Activated T-cell treated with anti-CD3 and anti-CD28 coated beads for 1 hour (primary cell): Measurements from ENCODE around the gene RAB17.
A peak's percentile ranks its signal among the peaks of the same experiment; 100 is the strongest.

Source experiments
- DNase-seq: peaks from one replicate; pipeline ENCODE4 v3.0.0-alpha.2; 2020; ENCODE audit warnings: low read depth

The RAB17 gene

DNA sequence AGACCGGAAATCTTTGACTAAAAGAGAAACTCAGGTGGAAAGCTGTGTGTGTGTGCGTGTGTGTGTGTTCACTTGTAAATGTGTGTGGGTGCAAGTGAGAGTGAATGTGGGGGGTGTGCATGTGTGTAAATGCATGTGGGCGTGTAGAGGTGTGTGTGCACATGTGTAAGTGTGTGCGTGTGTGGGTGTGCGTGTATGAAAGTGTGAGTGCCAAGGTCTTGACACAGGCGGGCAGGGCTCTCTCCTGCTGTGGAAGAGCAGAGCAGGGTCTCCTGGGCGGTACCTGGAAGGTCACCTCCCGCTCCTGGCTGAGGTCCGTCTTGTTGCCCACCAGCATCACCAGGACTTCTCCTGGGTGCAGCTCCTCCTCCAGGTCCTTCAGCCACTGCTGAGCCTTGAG is 13.6 kb downstream of the RAB17 start:
- DNase-seq = no peak

DNA sequence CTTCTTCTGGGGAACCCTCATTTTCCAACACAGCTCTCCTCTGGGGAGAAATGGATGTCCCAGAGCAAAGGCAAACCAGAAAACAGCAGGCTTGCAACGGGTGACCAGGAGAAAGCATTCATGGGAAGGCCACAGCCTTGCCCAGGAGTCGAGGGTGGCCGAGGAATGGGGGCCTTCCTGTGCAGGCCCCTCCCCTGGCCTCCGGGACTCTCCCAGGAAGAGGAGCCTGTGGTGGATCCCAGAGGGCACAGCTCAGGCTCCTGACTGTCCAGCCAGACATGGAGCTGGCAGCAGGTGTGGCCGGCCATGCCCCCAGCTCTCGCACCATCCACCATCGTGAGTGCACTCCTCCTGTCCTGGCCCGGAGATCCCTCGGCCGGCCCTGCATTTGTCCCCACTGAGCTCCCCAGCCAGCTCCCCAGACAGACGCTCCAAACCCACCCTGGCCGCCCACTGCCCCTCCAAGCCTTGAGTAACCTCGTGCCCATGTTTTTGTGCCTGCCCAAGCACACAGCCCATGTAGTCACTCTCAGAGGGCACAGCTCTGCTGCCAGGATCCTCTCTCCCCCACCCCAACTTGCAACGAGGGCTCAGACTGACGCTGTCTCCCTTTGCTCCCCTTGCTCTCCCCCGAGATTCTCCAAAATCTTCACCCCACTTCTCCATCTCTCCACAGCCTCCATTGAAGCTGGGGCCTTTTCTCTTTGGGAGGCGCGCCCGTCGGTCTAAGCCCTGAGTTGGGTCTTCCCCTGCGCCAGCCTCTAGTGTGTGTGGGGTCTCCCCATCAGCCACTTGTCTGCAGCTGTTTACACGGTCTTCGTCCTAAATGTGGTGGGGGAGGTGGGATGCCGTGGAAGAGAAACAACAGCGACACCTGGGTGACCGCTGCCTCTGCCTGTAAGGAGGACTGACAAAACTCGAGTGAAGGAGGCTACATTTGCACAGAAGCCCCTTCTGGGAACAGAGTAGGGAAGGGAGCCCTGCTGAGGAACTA is 14.4 kb downstream of the RAB17 start:
- DNase-seq = no peak

DNA sequence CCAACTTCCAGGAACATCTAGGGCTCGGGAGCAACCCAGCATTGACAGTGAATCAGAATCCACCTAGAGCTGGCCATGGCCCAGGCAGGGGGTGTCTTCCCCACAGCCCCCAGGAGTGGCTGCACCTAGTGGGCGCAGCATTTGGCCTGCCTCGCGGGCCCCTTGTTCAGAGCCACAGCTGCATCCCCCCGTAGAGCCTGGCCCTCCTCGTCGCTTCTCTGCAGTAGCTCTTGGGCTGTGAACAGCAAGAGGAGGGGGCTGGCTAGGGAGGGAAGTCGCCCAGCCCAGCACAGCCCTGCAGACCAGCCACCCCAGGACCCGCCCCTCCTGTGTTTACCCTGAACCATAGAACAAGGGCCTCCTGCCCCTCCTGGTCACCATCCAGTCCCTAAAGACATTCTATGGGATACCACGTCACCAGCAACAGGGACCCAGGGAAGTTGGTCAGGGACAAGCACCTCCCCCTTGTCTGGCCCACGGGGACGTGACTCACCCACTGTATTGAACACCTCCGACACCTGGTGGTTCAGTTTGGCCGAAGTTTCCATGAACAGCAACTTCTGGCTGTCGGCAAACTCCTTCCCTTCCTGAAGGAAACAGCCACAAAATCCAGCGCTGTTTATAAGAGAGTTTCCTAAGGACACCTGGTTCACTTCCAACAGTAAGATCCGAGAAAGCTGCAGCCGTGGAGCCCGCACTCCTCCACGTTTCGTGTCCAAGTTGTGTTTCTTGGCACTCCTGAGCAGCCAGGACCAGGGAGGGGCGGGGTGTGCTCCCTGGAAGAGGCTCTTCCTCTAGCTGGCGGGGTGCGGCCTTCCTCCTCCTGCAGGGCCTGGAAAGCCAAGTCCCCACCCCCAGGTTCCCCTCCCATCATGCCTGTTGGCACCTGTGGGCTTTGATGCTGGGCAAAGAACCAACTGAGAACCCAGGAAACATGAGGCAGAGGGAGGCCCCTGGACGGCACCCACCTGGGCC is 15.4 kb downstream of the RAB17 start:
- DNase-seq = no peak

DNA sequence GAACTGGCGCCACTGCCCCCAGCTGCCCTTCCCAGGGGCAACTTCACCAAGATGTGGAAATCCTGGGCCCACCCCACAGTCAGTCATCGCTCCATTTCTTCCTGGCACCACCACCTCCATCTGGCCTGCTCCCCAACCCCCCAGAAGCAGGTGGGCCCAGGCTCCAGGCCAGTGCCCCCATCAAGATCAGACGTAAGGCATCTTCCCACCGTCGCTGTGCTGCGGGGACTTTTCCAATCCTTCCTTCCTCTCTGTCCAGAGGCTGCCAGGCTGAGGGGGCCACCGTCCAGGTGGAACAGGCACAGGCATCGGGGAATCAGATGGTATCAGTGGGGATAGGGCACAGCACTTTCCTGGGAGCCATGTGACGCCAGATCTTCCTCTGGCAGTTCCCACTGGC is 16.1 kb downstream of the RAB17 start:
- DNase-seq = no peak

DNA sequence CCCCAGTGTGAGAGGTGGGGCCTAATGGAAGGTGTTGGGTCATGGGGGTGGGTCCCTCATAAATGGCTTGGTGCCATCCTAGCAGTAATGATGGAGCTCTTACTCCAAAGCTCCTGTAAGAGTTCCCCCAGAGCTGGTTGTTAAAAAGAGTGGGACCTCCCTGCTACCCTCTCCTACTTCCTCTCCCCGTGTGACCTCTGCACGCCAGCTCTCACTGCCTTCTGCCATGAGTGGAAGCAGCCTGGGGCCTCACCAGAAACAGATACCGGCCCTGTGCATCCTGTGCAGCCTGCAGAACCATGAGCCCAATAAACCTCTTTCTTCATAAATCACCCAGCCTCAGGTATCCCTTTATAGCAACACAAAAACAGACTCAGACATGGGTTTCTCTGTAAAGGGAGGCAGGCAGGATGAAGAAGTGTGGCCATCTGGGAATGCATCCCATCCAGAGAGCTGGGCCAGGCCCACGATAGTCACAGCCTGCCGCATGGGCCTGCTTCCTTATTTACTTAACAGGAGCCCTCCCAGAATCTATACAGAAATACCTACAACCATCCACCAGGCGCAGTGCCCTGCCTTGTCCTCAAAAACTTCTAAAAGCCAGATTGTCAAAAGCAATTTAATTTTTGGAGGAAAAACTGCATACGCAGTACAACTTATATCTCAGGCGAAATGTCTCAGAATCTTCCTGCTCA is 16.7 kb downstream of the RAB17 start:
- no peak for DNase-seq

DNA sequence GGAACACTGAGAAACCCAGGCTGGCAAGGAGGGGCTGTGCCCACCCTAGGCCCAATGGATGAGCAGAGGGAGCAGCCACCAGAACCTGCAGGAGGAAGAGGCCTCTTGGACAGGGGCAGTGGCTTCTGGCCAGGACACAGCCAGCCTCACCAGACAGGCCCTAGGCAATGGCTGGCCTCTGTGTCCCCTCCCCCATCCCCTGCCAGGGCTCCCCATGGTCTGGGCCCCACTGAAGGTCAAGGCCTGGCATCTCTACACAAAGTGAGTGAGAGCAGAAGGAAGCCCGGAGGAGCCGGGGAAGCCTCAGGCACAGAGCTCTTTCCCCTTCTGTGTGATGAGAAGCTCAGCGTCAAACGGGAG is 17.8 kb downstream of the RAB17 start:
- no peak for DNase-seq

DNA sequence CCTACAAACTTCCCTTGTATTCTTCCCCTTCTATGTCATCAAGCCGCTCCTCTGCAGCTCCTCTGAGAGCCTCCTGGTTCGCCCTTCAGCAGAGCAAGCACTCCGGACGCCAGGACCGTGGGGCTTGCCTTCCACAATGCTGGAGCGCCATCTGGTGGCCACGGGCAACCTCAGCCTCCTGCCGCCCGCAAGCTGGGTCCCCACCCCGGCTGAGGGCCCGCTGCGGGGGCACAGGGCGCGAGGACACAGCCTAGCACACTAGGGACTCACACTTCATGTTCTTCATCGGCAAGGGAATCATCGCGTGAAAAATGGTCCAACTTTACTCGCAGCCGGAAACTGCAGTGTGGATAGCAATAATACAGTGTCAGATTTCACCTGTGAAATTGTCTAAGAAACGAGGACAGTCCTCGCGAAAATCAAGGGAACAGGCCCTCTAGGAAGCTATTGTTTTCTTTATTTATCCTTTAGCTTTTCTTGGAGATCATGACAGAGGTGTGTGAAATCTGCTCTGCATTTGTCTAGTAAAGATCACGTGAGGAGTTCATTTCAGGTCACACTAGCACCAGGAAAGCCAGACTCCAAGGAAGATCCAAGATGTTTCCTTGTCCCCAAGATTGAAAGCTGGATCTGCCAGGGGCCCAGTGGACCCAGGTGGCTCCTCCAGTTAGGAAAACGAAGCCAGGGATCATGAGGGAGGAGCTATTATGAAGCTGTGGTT is 18.4 kb downstream of the RAB17 start:
- peak; percentile 92 for DNase-seq

DNA sequence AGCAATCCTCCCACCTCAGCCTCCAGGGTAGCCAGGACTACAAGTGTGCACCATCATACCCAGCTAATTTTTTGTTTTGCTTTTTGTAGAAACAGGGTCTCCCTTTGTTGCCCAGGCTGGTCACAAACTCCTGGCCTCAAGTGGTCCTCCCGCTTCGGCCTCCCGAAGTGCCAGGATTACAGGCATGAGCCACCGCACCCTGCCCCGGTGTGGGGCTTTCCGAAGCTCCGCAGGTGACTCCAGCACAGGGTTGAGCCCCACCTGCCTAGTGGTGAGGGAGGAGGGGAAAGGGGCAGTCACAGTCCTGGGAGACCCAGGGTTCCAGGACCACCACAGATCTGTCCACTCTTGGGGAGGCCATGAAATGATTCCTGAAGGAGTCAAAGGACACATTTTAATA is 19.0 kb downstream of the RAB17 start:
- no peak for DNase-seq

DNA sequence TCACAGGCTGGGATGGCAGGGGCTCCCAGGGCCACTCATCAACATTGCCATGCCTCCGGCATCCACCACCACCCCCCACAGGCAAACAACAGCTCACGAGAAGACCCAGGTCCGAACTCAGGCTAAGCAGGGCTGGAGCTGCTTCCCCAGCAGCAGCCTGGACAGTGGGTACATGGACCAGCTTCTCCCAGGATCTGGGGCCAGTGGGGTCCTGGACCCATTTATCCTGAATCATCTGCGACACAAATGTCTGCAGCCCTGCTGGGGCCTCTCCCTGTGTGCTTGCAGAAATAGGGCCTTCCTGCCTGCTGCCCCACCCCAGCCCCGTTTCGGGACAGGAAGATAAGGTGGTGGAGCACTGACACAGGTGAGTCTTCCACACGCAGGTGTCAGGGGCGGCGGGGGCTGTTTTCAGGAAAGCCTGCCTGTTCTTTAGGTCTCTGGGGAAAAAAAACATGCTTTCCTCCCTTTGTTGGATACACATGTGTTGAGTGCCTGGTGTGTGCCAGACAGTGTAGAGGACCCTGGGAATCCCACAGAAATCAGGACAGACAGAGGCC is 19.7 kb downstream of the RAB17 start:
- no peak for DNase-seq

DNA sequence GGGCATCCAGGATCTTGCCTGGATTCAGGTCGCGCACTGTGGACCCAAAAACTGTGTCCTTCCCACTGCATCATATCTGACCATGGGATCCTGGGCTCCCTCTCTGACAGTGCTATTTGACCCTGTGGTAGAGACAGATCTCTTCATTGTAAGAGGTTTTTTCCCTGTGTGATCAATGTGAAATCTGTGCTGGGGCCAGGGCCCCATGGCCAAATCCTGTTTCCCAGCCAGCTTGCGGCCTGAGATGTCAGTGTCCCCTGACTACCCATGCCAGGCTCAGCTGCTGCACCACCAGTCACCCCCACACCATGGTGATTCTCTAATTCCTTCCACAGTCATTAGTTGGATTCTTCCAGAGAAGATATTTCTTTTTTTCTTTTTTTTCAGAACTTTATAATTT is 20.6 kb downstream of the RAB17 start:
- DNase-seq = no peak

DNA sequence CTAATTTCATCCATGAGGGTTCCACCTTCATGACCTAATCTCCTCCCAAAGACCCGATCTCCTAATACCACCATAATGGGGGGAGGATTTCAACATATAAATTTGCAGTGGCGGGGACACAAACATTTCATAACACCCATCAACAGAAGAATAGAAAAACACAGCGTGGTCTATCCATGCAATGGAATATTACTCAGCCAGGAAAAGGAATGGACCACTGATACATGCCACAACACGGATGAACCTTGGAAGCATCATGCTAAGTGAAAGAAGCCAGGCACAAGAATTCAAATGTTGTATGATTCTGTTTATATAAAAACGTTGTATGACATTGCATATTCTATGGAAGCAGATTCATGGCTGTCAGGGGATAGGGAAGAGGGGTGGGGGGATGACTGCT is 21.5 kb downstream of the RAB17 start:
- DNase-seq = no peak

DNA sequence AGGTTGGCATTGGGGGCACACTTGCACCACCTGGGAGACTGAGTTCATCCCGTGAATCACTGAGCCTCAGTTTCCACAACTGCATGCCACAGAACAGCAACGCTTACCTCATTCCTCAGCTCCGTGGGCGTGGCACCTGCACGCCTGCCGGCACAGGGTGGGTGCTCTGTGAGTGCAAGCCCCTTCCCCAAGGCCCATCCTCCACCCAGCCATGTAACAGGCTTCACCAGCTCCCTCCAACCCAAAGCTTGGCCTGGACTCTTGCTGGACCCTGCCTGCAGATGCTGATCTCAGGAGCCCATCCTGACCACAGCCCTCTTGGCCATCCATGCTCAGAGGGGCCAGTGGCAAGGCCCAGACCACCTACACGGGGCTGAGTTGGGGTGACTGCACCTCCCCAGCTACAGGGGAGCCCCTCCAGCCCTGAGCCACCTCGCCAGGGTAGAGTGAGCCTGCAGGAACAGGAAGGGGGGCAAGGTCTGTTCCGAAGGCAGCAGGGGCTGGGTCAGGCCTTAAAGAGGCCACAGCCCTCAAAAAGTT is 22.3 kb downstream of the RAB17 start:
- DNase-seq = no peak

DNA sequence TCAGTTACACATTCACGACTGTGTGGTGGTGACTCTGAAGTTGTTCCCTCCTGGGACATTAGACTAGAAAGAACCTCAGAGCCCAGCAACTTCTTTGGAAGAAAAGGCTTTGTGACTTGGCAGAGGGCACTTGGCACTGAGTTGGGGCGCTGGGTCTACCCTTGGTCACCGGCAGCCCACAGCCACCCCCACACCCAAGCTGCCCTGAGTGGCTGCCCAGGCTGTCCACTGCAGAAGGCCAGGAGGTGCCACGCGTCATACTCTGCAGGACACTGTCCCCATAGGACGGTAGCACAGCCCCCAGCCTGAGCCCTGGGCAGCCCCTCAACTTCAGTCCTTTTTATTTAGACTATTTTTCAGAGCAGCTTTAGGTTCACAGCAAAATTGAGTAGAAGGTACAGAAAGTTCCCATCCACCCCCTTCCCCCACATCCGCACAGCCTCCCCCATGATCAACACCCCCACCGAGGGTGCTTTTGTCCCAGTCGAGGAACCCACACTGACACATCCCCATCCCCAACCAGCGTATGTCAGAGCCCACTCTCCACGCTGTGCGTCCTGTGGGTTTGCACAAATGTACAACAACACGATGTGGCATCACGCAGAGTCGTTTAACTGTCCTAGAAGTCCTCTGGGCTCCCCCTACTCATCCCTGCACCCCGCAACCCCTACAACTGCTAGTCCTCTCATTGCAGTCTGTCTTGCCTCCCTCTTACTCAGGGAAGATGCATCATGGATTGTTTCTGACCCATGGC is 23.1 kb downstream of the RAB17 start:
- no peak for DNase-seq

DNA sequence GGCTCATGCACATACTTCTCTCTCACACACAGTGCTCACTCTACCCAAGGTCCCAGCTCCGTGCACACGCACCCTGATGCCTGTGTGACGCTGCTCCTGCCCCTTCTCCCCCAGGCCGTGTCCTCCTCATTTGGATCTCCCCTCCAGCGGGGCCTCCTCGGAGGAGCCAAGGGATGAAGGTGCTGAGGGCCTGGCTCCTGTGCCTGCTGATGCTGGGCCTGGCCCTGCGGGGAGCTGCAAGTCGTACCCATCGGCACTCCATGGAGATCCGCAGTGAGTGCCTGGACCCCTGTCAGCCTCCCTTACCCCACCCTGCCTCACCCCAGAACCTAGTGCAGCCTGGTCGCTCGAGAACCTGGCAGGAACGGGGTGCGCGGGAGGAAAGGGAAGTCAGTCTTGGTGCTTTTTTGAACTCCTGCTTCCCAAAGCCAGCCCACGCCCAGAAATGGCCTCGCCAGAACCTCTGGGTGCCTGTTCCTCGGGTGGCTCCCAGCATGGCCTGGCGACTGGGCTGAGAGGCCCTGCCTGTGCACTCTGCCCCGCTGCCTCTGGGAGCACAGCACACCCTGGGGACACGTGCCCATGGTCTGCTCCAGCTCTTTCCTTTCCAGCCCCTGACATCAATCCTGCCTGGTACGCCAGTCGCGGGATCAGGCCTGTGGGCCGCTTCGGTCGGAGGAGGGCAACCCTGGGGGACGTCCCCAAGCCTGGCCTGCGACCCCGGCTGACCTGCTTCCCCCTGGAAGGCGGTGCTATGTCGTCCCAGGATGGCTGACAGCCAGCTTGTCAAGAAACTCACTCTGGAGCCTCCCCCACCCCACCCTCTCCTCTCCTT is 23.9 kb downstream of the RAB17 start, which contains the start of gene PRLH:
Gene PRLH (plus strand): TSS at position 174 of the 835 bp plus-strand sequence. CDS start 0 bp downstream, at position 174.
- no peak for DNase-seq

DNA sequence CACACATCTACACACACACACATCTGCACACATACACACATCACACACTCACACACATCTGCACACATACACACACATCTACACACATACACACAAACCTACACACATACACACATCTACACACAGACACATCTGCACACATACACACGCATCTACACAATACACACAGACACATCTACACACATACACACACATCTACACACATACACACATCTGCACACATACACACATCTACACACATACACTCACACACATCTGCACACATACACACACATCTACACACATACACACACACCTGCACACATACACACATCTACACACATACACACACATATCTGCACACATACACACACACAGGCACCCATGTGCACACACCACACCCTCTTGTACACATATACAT is 24.6 kb downstream of the RAB17 start:
- no peak for DNase-seq

DNA sequence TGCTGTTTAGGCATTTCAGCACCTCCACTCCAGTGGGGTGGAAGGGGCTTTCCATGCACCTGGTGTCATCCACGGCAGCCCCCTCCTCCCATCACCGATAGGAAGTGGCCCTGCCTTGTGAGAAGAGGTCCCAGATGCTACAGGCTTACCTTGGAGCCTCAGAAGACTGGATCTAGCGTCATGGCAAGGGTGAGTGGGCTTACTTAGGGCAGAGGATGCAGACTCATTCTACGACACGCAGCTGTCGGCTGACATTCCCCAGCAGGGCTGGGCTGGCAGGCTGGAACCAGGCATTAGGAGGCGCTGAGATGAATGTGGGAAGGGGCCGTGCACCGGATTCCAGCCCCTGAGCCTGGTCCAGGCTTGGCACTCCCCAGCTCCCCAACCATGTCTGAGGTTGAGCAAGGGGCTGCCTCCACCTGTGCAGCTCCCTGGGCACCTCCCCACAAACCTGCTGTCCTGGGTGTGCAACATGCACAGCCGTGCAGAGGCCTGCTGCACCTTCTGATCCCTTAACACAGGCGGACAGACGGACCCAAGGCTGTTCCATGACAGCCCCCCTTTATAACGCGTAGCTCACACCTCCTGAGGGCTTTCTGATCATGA is 25.9 kb downstream of the RAB17 start:
- DNase-seq = no peak

DNA sequence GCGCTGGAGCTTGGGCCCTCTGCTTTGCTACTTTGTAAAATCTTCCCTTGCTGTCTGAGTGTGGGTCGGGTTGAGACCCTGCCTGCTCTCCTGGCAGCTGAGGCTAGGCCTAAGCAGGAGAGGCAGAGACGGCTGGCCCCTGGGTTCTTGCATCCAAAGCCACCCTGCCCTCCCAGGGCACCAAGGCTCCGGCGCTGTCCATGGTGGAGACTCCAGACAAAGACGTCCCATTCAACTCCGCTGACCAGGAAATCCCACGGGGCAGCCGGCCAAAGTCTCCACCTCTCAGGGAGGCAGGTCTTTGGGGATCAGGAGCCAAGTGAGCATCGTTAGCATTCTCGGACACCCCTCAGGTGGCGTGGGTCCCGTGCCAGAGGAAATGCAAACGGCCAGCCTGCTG is 26.7 kb downstream of the RAB17 start:
- DNase-seq = no peak

DNA sequence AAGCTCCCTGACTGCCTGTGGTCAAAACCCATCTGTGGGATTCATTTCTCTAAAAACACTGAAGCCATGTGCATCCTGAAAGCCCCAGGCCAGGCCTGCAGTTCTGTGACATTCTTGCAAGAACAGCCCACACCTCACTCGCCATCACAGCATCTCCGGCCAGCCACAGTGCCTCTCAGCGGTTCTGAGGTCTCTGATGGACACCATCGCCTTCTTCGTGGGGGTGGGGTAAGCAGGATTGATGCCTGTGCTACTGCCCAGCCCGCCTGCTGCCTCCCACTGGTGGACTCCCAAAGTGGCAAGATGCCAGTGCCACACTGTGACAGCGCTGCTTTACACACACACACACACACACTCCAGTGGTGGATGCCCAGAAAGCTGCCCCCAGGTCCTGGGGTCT is 29.3 kb downstream of the RAB17 start:
- no peak for DNase-seq
